Occipital lobe (tissue), 2 donors: ENCODE results near the gene PF4V1. TPM values are rescaled to one million over a fixed set of nuclear protein-coding genes. Genes with fewer than 3 reads are reported as not detected.
"Not testable (repeated sequence)": the region's sequence is repeated elsewhere in the genome, so short reads cannot be mapped to it uniquely, and the experiment has no call there.

Source experiments
- DNase-seq: peaks from one replicate; lab custom pipeline; 2025; lab: John Stamatoyannopoulos, UW
- total RNA-seq: library from RNA; depleted of rRNA; stranded (reverse); fragments of >200 nt; gene quantifications from one replicate; pipeline ENCODE4 v1.2.3, GENCODE V29; 2014

PF4V1 gene
- total RNA-seq, 1 donor from 2014 or later = 2.5 TPM

DNA sequence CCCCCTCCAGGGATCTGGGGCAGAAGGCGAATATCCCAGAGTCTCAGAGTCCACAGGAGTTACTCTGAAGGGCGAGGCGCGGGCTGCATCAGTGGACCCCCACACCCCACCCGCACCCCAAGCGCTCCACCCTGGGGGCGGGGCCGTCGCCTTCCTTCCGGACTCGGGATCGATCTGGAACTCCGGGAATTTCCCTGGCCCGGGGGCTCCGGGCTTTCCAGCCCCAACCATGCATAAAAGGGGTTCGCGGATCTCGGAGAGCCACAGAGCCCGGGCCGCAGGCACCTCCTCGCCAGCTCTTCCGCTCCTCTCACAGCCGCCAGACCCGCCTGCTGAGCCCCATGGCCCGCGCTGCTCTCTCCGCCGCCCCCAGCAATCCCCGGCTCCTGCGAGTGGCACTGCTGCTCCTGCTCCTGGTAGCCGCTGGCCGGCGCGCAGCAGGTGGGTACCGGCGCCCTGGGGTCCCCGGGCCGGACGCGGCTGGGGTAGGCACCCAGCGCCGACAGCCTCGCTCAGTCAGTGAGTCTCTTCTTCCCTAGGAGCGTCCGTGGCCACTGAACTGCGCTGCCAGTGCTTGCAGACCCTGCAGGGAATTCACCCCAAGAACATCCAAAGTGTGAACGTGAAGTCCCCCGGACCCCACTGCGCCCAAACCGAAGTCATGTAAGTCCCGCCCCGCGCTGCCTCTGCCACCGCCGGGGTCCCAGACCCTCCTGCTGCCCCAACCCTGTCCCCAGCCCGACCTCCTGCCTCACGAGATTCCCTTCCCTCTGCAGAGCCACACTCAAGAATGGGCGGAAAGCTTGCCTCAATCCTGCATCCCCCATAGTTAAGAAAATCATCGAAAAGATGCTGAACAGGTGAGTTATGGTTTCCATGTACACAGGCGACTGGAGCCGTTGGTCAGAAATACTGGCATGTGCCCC lies 16.3 kb downstream of the PF4V1 start, which contains the start of gene CXCL1:
Gene CXCL1 (plus strand): TSS at position 264 of the 926 bp plus-strand sequence. CDS start 78 bp downstream, at position 342.
- DNase-seq = no peak

- DNase-seq = no peak
Observed at GRCh38 chr4:73870260-73870659, 17.2 kb downstream of the PF4V1 start.

DNA sequence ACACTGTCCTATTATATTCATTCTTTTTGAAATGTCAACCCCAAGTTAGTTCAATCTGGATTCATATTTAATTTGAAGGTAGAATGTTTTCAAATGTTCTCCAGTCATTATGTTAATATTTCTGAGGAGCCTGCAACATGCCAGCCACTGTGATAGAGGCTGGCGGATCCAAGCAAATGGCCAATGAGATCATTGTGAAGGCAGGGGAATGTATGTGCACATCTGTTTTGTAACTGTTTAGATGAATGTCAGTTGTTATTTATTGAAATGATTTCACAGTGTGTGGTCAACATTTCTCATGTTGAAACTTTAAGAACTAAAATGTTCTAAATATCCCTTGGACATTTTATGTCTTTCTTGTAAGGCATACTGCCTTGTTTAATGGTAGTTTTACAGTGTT lies 17.7 kb downstream of the PF4V1 start:
- no peak for DNase-seq

DNA sequence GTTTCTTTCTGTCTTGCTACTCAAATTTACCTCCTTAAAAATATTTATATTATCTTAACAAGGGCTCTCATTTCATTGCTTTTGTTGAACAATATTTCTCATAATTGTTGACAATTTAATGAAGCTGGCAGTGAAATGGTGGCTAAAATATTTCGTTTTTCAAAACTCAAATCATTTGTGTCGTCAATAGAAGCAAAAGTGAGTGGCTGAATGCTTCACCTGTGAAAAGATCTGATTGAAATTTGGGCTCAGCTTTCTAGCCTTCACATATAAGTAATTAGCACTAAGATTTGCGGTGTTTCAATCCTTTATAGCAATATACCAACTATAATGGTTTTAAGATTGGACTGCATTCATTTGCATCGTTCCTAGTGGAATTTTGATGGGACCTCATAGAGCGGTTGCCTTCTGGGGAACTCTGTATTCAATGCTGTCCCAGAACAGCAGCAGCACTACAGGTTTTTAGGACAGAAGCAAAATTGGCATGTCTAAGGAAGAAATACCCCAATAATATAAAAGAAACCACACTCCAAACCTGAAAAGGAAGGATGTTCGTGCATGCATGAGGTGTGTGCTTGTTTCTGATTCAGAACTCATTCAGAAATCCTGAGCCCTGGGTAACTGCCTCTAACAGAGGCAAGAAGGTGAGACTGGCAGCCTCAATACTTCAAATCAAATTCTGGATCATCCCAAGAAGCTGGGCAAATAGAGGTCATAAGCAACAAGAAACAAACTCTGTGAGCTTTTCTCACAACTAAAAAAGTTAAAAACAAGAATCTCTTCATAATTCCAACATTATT lies 18.6 kb downstream of the PF4V1 start:
- no peak for DNase-seq

DNA sequence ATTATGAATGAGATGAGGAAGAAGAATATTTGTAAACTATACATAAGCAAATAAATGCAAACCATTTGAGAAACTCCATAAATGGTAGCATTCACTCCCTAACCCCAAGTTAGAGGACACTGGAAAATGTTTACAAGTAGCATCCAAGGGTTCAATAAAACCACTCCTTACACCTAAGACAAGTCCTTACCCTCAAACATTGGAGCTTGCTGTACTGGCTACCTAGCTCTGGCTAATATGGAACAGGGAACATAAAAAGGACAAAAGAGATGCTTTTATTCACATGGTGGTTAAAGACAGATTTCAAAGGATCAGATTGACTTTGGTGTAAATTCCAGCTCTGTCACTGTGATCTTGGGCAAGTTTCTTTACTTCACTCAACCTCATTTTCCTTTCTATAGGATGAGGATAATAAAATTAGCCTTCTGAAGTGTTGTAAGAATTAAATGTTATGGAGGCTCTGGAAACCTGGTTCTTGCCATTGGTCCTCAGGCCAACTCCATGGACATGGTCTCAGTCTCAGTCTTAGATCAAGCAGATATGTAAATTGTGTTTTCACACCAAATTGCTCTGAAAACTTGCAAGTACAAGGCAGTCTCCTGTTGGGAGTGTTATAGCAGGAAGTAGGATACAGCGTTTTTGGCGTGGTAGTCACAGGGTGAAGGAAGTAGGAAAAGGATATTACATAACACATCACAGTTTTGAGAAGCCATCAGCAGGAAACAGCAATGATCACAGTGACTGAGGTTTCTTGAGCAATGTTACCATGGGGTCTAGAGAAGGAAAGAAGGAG lies 19.4 kb downstream of the PF4V1 start:
- DNase-seq = no peak

- DNase-seq = no peak
Observed at GRCh38 chr4:73874386-73874785, 21.3 kb downstream of the PF4V1 start.

GRCh38 chr4:73875401-73875800 lies 22.3 kb downstream of the PF4V1 start:
- DNase-seq = no peak

DNA sequence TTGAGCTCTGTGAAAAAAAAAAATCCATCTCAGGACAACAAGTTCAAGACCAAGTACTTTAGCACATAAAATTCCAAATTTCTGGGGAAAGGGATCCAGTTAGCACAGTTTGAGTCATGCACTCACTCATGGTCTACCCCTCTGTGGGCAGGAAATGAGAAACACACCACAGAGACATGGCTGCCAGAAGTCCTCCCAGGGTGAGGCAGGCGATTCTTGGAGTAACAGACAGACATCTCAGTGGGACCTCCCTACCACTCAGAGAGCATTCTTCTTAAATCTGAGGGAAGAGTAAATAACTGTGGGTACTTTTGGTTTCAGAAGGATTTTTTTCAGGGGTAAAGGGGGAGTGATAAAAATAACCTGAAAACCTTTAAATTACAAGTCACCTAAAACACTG lies 30.2 kb downstream of the PF4V1 start:
- no peak for DNase-seq

DNA sequence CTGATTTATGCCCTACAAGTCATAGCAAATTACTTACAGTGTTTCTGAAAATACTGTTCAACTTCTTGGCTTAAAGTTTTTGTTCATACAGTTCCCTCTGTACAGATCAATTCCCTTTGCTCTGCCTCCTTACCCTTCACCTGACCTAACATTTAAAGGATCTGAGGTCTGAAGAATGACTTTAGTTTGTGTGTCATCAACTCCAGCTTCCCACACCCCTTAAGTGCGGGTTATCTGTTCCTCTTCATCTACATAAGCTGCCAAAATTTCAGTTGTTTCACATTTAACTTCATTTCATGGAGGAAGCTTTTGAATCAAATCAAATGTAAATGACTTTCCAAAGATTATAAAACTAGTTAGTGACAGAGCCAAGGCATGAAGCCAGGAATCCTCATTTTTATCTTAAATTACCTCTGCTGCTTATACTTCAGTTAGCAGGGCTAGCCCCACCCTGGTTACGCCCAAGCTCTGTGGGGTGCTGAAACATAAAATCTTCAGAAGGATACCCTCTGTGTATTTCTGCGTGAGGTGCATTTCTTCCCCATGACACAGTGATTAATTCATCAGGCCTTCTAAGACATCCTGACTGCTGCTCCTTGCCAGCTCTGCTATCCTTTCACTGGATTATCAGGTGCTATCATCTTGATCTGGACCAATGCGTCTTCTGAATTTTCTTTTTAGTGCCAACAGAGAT lies 32.6 kb downstream of the PF4V1 start:
- no peak for DNase-seq

DNA sequence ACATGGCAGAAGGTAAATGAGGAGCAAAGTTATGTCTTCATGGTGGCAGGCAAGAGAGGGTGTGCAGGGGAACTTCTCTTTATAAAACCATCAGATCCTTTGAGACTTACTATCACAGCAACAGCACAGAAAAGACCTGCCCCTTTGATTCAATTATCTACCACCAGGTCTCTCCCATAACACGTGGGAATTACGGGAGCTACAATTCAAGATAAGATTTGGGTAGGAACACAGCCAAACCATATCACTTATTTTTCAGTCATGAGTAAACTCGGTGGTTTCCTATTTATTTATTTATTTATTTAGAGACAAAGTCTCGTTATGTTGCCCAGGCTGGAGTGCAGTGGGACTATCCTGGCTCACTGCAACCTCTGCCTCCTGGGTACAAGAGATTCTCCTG lies 38.2 kb downstream of the PF4V1 start:
- DNase-seq = no peak

GRCh38 chr4:73891739-73892405 lies 38.8 kb downstream of the PF4V1 start:
- no peak for DNase-seq

DNA sequence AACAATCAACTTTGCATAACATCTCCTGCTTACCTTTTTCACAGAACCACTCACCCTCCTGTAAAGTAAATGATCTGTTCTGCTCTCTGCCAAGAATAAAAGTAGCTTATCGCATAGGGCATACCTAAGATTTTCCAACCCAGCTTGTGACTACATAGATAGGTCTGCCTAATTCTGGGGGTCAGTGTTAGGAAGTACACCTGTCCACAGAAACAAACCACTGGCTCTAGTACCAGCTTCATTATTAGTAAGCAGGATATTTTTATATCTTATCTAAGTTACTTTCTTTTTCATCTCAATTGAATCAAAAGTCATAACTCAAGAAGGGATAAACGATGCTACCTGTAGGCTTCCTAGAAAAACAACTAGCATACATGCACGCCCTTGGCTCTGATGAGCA lies 39.9 kb downstream of the PF4V1 start:
- DNase-seq = no peak

DNA sequence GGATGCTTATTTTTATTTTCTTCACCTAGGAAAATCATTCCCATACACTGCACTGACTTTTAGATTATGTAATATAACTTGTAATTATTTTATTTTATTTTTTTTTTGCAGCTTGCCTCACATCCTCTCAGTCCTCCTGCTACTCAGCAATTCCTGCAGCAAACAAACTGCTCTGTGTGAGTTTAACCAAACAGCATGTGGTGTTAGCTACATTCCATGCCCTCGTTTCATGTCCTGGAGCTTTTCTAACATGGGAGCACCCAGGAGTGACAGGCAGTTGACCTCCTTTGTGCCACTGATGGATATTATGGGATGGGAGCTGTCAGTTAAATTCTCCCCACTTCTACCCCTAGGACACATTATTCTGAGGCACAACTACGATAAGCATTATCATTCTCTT lies 40.9 kb downstream of the PF4V1 start:
- no peak for DNase-seq

DNA sequence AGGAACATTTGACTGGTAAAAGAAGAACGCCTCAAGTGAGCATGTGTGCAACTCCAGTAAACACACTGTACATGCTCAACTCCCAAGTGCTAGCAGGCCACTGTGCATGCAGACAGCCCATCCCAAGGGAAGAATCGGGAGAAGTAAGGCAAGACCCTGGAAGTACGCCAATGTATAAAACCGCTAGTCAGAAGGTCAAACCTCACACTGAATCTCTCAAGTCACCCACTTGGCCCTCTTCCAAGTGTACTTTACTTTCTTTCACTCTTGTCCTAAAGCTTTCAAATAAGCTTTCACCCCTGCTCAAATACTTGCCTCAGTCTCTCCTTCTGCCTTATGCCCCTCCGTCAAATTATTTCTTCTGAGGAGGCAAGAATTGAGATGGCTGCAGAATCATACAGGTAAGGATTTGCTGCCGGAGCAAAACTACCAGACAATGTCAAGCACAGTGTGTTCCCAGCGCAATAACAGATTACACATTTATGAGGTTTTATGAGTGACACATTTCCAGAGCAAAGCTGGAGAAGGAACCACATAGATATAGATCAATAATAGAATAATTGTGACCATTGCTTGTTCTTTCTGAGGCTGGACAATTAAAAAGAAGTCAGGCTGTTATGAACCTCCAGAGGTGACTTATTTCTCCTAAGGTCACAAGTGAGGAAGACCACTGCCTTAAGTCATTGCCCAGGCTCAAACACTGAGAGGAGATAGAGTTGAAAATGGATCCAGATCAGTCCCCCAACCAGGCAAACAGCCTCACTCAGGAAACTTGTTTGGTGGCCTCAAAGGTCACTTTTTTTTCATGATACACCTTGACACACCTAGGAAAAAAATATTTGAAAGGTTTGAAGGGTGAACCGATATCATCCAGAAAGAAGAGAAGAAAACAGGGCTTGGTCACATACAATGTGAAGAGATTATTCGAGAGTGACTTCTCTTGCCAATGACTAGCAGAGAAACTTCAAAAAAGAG lies 42.4 kb downstream of the PF4V1 start:
- DNase-seq = no peak

- DNase-seq = no peak
Observed at GRCh38 chr4:73896416-73896815, 43.3 kb downstream of the PF4V1 start.

GRCh38 chr4:73897380-73898136 lies 44.5 kb downstream of the PF4V1 start:
- no peak for DNase-seq

- DNase-seq = not testable (repeated sequence)
Observed at GRCh38 chr4:73899338-73899737, 46.2 kb downstream of the PF4V1 start.

DNA sequence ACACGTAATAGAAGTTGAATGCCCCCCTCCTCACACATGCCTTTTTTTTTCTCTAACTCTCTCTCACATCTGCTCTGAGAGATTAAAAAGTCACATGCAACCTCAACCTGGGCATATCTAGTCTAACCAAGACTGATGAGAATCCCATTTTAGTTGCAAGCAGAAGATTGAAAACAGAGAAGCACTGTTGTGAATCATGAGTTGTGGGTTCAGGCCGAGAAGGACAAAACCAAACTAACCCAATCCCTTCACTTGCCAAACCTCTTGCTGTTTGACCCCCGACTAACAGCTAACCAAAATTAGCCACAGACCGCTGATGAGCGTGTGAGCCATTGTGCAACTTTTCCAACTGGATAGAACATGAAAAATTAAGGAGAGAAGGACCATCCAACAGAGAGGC lies 47.9 kb downstream of the PF4V1 start:
- DNase-seq = no peak
